SKM-1 (cell line): ENCODE measurements around the gene TRIM41.
"Not testable (repeated sequence)": the region's sequence is repeated elsewhere in the genome, so short reads cannot be mapped to it uniquely, and the experiment has no call there.

Experiments
- DNase-seq: peaks from one replicate; lab custom pipeline; 2025; ENCODE audit not compliant: unreplicated experiment; lab: John Stamatoyannopoulos, UW

Gene TRIM41

GRCh38 chr5:181248277-181248676 is 25.2 kb downstream of the TRIM41 start:
- no peak for DNase-seq

GRCh38 chr5:181255276-181255675 is 32.2 kb downstream of the TRIM41 start:
- DNase-seq, result no peak

- no peak for DNase-seq
These were observed 32.9 kb downstream of the TRIM41 start for GRCh38 chr5:181255836-181256578.

- no peak for DNase-seq
These were observed 35.5 kb downstream of the TRIM41 start for GRCh38 chr5:181258576-181258975.

- no peak for DNase-seq
These were observed 36.2 kb downstream of the TRIM41 start for GRCh38 chr5:181259283-181259682.

GRCh38 chr5:181259974-181260719 is 37.1 kb downstream of the TRIM41 start:
- DNase-seq, result no peak

GRCh38 chr5:181260720-181261319 is 37.7 kb downstream of the TRIM41 start, which contains the start of gene TRIM52:
TSS of gene TRIM52 (minus strand) at chr5:181261143. CDS start at chr5:181260813, 330 bp downstream.
- DNase-seq, result no peak

GRCh38 chr5:181261320-181262049 is 38.4 kb downstream of the TRIM41 start:
- no peak for DNase-seq

- no peak for DNase-seq
These were observed 40.6 kb downstream of the TRIM41 start for GRCh38 chr5:181263633-181264032.

GRCh38 chr5:181265092-181265671 is 42.1 kb downstream of the TRIM41 start:
- DNase-seq, result no peak

GRCh38 chr5:181267291-181267904 is 44.3 kb downstream of the TRIM41 start:
- not testable (repeated sequence) for DNase-seq

- DNase-seq, result not testable (repeated sequence)
These were observed 44.8 kb downstream of the TRIM41 start for GRCh38 chr5:181267907-181268306.

- DNase-seq, result no peak
These were observed 48.0 kb downstream of the TRIM41 start for GRCh38 chr5:181271081-181271480.

- DNase-seq, result not testable (repeated sequence)
These were observed 50.3 kb downstream of the TRIM41 start for GRCh38 chr5:181273433-181273744.

- no peak for DNase-seq
These were observed 57.2 kb downstream of the TRIM41 start for GRCh38 chr5:181280251-181280762.

GRCh38 chr5:181281077-181281983 is 58.2 kb downstream of the TRIM41 start:
- DNase-seq, result no peak

- no peak for DNase-seq
These were observed 58.9 kb downstream of the TRIM41 start for GRCh38 chr5:181281984-181282316.

- not testable (repeated sequence) for DNase-seq
These were observed 59.3 kb downstream of the TRIM41 start for GRCh38 chr5:181282415-181282814.

- no peak for DNase-seq
These were observed 59.8 kb downstream of the TRIM41 start for GRCh38 chr5:181282874-181283273.
